ENCODE measurements around the gene SNX24.

DNA sequence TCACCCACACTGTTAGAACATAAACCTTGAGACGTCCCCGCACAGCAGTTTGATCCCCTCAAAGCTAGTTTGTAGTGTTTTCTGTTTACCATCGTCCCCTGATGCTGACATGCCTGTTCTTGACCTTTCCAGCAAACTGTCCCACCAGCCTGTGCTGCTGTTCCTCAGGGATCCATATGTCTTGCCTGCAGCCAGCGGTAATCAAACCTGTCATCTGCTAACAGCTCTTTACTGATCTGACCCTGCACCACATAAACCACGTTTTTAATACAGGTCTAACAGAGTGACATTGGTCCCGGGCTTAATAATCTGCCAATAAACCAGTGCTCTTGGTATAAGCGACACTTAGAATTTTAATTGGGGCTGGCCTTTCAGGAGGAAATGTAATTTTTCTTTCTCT lies 156.4 kb downstream of the SNX24 start:
- TF ChIP-seq, protein P1, sequence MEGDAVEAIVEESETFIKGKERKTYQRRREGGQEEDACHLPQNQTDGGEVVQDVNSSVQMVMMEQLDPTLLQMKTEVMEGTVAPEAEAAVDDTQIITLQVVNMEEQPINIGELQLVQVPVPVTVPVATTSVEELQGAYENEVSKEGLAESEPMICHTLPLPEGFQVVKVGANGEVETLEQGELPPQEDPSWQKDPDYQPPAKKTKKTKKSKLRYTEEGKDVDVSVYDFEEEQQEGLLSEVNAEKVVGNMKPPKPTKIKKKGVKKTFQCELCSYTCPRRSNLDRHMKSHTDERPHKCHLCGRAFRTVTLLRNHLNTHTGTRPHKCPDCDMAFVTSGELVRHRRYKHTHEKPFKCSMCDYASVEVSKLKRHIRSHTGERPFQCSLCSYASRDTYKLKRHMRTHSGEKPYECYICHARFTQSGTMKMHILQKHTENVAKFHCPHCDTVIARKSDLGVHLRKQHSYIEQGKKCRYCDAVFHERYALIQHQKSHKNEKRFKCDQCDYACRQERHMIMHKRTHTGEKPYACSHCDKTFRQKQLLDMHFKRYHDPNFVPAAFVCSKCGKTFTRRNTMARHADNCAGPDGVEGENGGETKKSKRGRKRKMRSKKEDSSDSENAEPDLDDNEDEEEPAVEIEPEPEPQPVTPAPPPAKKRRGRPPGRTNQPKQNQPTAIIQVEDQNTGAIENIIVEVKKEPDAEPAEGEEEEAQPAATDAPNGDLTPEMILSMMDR (IDR thresholded peaks at IDR 0.05; ENCODE audit: insufficient read depth, low read length), result no peak
- TF ChIP-seq POLR2AphosphoS5 (IDR thresholded peaks at IDR 0.05; ENCODE audit: low read depth) (no peak), REST (IDR thresholded peaks at IDR 0.05; ENCODE audit: insufficient replicate concordance, low read depth) (no peak), SPI1 (IDR thresholded peaks at IDR 0.05; ENCODE audit: borderline replicate concordance, low read depth) (no peak), GABPA (IDR thresholded peaks at IDR 0.05; ENCODE audit: low read depth) (no peak)

All from HL-60 (cell line).